ENCODE measurements around the gene LPP. TPM values are rescaled to one million over a fixed set of nuclear protein-coding genes. Genes with fewer than 3 reads are reported as not detected.

LPP gene
- total and polyA plus RNA-seq, 10 of the 15 experiments (the other 5 are each of a cell fraction or from before 2014, with no cell fraction given) = under 0.01 to 0.62 (median 0.03) TPM

- Histone ChIP-seq H3K9me3 (replicated peaks; ENCODE audit: control insufficient read depth, insufficient read depth, low read length) (no peaks in the 10 kb centered on the region), H3K79me2 (ENCODE audit: control insufficient read depth, insufficient read depth, low read length) (no peaks in the 10 kb centered on the region), H3K36me3 (ENCODE audit: control insufficient read depth in 2 of 2, insufficient read depth in 2 of 2, low read length in 1 of 2) (no peaks in the 10 kb centered on the region), H3K4me3 (no peak overlapping the region), H3K9ac (ENCODE audit: control insufficient read depth, insufficient read depth, low read length) (no peak overlapping the region), H3K4me2 (ENCODE audit: control insufficient read depth, insufficient read depth) (no peak overlapping the region), H4K20me1 (ENCODE audit: control insufficient read depth, insufficient read depth) (no peaks in the 10 kb centered on the region), H2AFZ (ENCODE audit: control insufficient read depth, low read depth, low read length) (no peak overlapping the region), H3K27ac (ENCODE audit: control insufficient read depth, insufficient read depth) (no peak overlapping the region), H3K27me3 (replicated peaks in 1 of 2; ENCODE audit: control insufficient read depth in 2 of 2, insufficient read depth in 2 of 2, low read length in 1 of 2) (peaks cover 0 to 9% of the 10 kb centered on the region in 2 experiments; a peak in 2 of 4 replicates), H3K4me1 (ENCODE audit: control insufficient read depth, insufficient read depth, low read length) (no peaks in the 10 kb centered on the region)
- BruUV-seq (replicated peaks) = no TSS peak
- FAIRE-seq (no peak), ATAC-seq (no peak), DNase-seq (ENCODE audit: low read depth, low spot score) (no peak)
- in situ Hi-C loops (cut with MboI) = no loop called here
- ChIA-PET SMC1A (ENCODE audit: uncharacterized antibody, unreplicated experiment) (no interaction called here), CTCF (interaction anchor here (0.6 kb wide), 1 partner anchor 164 kb away, joined by 3 read pairs; no protein-coding TSS in a partner anchor), RAD21 (ENCODE audit: unreplicated experiment) (interaction anchor here (1.0 kb wide), 1 partner anchor 552 kb away, joined by 3 read pairs; no protein-coding TSS in a partner anchor), POLR2A (no interaction called here)
- intact Hi-C loops (cut with micrococcal nuclease; ENCODE audit: unreplicated experiment) = no loop called here
- TF ChIP-seq CBFB (IDR thresholded peaks at IDR 0.05; ENCODE audit: low read depth) = no peak
- no peak for TF ChIP-seq ATF7 (IDR thresholded peaks at IDR 0.05; ENCODE audit: low read depth)
- 4% methylated on average over 2 of the region's 2 CpGs for WGBS (ENCODE audit: insufficient coverage, insufficient replicate concordance, low lambda C conversion rate, missing lambda C conversion rate)
These were observed 145.8 kb downstream of the LPP start for GRCh38 chr3:188299708-188300107.

GRCh38 chr3:188301147-188301546 is 147.2 kb downstream of the LPP start:
- Histone ChIP-seq H3K9ac (ENCODE audit: control insufficient read depth, insufficient read depth, low read length) (no peak overlapping the region), H3K4me1 (ENCODE audit: control insufficient read depth, insufficient read depth, low read length) (no peaks in the 10 kb centered on the region), H3K4me3 (no peak overlapping the region), H3K27me3 (replicated peaks in 1 of 2; ENCODE audit: control insufficient read depth in 2 of 2, insufficient read depth in 2 of 2, low read length in 1 of 2) (peaks cover 0 to 5% of the 10 kb centered on the region in 2 experiments; a peak in 1 of 4 replicates), H3K36me3 (ENCODE audit: control insufficient read depth in 2 of 2, insufficient read depth in 2 of 2, low read length in 1 of 2) (no peaks in the 10 kb centered on the region), H3K27ac (ENCODE audit: control insufficient read depth, insufficient read depth) (no peak overlapping the region), H3K79me2 (ENCODE audit: control insufficient read depth, insufficient read depth, low read length) (no peaks in the 10 kb centered on the region), H3K9me3 (replicated peaks; ENCODE audit: control insufficient read depth, insufficient read depth, low read length) (no peaks in the 10 kb centered on the region; the same call in 2 of the 3 replicates), H3K4me2 (ENCODE audit: control insufficient read depth, insufficient read depth) (no peak overlapping the region), H4K20me1 (ENCODE audit: control insufficient read depth, insufficient read depth) (no peaks in the 10 kb centered on the region), H2AFZ (ENCODE audit: control insufficient read depth, low read depth, low read length) (no peak overlapping the region)
- BruUV-seq (replicated peaks) = no TSS peak
- SMC1A ChIA-PET (ENCODE audit: uncharacterized antibody, unreplicated experiment) = no interaction called here
- in situ Hi-C loops (cut with MboI) (no loop called here), intact Hi-C loops (cut with micrococcal nuclease; ENCODE audit: unreplicated experiment) (no loop called here)
- RAD21 ChIA-PET (ENCODE audit: unreplicated experiment) = no interaction called here
- no peak for ATAC-seq
- DNase-seq (ENCODE audit: low read depth, low spot score) = no peak
- 50% methylated on average over 1 of the region's 1 CpG for WGBS (ENCODE audit: insufficient coverage, insufficient replicate concordance, low lambda C conversion rate, missing lambda C conversion rate)
- no peak for FAIRE-seq
- CTCF ChIA-PET = no interaction called here
- POLR2A ChIA-PET = no interaction called here
- TF ChIP-seq NRF1 (conservative IDR thresholded peaks at IDR 0.05; ENCODE audit: low read depth, low read length) = no peak
- TF ChIP-seq ZNF687 (IDR thresholded peaks at IDR 0.05) = no peak
- no peak for TF ChIP-seq IRF4 (IDR thresholded peaks at IDR 0.05; ENCODE audit: low read depth, low read length)
- no peak for TF ChIP-seq ZNF24 (IDR thresholded peaks at IDR 0.05)
- TF ChIP-seq POU2F2 (IDR thresholded peaks at IDR 0.05; ENCODE audit: borderline replicate concordance, low read depth, low read length) = no peak
- TF ChIP-seq EGR1 (IDR thresholded peaks at IDR 0.05; ENCODE audit: borderline replicate concordance in 1 of 2, low read depth in 2 of 2, low read length in 2 of 2) = no peak
- TF ChIP-seq E2F4 (IDR thresholded peaks at IDR 0.05; ENCODE audit: low read depth, low read length) = no peak
- no peak for TF ChIP-seq ATF3 (IDR thresholded peaks at IDR 0.05; ENCODE audit: borderline replicate concordance, extremely low read depth, low read depth, low read length)
- TF ChIP-seq NFXL1 (IDR thresholded peaks at IDR 0.05; ENCODE audit: borderline replicate concordance) = no peak

All from GM12878 (cell line).